Ecto neural progenitor cell (in vitro differentiated cells): ENCODE data around the gene TSNAXIP1.
"Not testable (repeated sequence)": the region's sequence is repeated elsewhere in the genome, so short reads cannot be mapped to it uniquely, and the experiment has no call there.

ENCODE experiments used
- DNase-seq: peaks from one replicate; pipeline ENCODE4 v3.0.0-alpha.2; 2018; ENCODE audit warnings: low spot score

TSNAXIP1 gene

GRCh38 chr16:67837190-67837589 is 30.5 kb downstream of the TSNAXIP1 start:
- DNase-seq: not testable (repeated sequence)

GRCh38 chr16:67837811-67838210 is 31.1 kb downstream of the TSNAXIP1 start:
- DNase-seq: no peak

- DNase-seq: no peak
Observed at GRCh38 chr16:67841198-67841815, 34.6 kb downstream of the TSNAXIP1 start.

GRCh38 chr16:67841816-67842508 is 35.3 kb downstream of the TSNAXIP1 start, which contains the start of gene THAP11:
THAP11 (plus strand) TSS chr16:67842320; CDS start chr16:67842555, 235 bp downstream.
- peak; percentile 97 for DNase-seq

GRCh38 chr16:67842509-67843342 is 36.0 kb downstream of the TSNAXIP1 start:
- DNase-seq: peak; percentile 79

GRCh38 chr16:67843343-67843765 is 36.7 kb downstream of the TSNAXIP1 start:
- DNase-seq: no peak

- DNase-seq: no peak
Observed at GRCh38 chr16:67844497-67844896, 37.8 kb downstream of the TSNAXIP1 start.

- no peak for DNase-seq
Observed at GRCh38 chr16:67845291-67846062, 38.8 kb downstream of the TSNAXIP1 start.

- DNase-seq: no peak
Observed at GRCh38 chr16:67846063-67846319, 39.3 kb downstream of the TSNAXIP1 start.

- peak; percentile 99 for DNase-seq
Observed at GRCh38 chr16:67846320-67847063, 39.8 kb downstream of the TSNAXIP1 start, which contains the start of gene NUTF2. NUTF2 (plus strand) TSS chr16:67846933; CDS start chr16:67865131, 18,198 bp downstream.

GRCh38 chr16:67847064-67847861 is 40.6 kb downstream of the TSNAXIP1 start, which contains the start of gene CENPT:
CENPT (minus strand) TSS chr16:67847693; CDS start chr16:67833859, 13,834 bp downstream.
- peak; percentile 58 for DNase-seq

GRCh38 chr16:67848118-67848517 is 41.4 kb downstream of the TSNAXIP1 start:
- no peak for DNase-seq

- DNase-seq: no peak
Observed at GRCh38 chr16:67853670-67854069, 47.0 kb downstream of the TSNAXIP1 start.

GRCh38 chr16:67855789-67856188 is 49.1 kb downstream of the TSNAXIP1 start:
- no peak for DNase-seq

- no peak for DNase-seq
Observed at GRCh38 chr16:67856927-67857546, 50.3 kb downstream of the TSNAXIP1 start.

- DNase-seq: no peak
Observed at GRCh38 chr16:67857547-67858233, 51.0 kb downstream of the TSNAXIP1 start.

- DNase-seq: no peak
Observed at GRCh38 chr16:67858500-67858899, 51.8 kb downstream of the TSNAXIP1 start.

- DNase-seq: no peak
Observed at GRCh38 chr16:67860589-67861398, 54.1 kb downstream of the TSNAXIP1 start.
